ENCODE measurements around the gene NUCKS1.

The NUCKS1 gene

DNA sequence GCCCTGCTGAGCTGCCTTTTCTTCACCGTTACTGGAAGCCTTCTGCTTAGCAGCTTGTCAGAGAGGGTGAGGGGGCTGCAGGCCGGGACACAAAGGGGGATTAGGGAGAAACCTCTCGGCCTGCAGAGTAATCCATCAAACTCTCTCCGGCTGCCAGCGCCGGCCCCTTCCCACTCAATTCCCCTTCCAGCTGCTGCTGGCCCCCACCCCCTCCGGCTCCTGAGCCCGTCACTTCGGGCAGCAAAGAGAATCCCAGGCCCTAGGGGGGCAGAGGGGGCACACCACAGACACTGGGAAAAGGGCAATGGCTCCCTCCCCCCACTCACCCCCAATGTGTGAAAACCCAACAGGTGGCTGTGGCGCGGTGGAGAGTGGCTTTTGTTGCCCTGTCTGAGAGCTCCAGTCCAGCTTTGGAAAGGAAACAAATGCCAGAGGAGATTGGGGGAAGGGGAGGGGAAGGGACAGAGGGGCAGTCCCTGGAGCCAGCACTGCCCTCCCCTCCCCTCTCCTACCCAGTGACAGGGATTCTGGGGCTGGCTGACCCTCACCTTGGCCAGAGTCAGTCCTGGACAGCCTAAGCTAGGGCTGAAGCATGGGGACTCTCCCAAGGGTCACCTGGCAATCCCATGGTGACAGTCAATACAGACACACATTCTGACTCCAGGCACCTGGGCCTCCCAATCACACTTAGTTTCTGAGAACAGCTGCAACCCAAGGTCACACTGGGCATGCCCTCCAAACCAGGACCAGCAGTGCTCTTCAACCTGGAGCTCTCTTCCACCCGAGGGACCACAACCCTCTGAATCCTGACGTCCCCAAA lies 79.2 kb downstream of the NUCKS1 start:
- FAIRE-seq, result no peak
- no peak for DNase-seq (ENCODE audit: low spot score)

DNA sequence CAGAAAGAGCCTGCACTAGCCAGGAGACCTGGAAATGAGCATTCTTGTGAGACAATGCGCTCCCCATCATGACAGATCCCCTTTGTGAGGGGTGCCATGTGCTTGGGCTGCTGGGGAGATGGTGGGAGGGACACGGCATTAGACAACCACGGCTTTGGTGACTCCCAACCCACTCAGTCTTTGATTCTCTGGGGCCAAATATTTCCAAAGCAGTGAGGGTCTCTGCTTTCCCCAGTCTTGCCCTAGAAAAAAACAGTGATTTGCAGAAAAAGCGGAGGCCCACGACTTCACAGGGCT lies 79.9 kb downstream of the NUCKS1 start:
- DNase-seq (ENCODE audit: low spot score), result no peak
- no peak for FAIRE-seq

DNA sequence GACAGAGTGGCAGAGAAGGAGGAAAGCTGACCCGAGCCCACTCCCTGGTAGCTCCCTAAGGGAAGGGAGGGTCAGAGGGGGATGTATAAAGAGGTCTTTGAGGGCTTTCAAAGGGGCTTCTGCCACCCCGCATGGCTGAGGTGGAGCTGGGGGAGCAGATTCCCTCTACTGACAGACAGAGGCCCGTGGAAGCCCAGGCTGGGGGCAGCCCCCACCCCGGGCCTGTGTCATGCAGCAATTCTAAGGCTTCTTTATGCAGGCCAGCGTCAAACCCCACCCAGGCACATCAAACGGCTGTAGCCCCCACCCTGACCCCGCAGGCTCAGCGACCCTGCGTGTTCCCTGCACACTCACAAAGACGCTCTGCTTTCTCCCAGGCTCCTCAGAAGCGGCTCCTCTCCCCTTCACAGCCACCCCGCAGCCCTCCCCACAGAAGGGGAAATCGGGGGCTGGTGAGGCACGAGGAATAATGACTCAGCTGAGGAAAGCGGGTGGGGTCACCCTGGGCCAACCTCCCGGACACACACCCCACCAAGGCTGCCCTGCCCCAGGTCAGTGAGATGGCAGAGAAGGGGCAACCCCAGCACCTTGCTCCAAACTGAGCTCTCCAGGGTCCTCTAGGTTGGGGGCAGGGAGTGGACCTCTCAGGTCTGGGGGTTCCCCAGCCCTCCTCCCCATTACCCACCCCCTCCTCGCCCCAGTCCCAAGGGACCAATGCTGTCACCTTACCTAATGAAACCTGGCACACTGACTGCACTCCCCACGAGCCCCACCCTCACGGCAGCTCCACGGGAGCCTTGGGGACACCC lies 80.4 kb downstream of the NUCKS1 start:
- no peak for FAIRE-seq
- no peak for DNase-seq (ENCODE audit: low spot score)

DNA sequence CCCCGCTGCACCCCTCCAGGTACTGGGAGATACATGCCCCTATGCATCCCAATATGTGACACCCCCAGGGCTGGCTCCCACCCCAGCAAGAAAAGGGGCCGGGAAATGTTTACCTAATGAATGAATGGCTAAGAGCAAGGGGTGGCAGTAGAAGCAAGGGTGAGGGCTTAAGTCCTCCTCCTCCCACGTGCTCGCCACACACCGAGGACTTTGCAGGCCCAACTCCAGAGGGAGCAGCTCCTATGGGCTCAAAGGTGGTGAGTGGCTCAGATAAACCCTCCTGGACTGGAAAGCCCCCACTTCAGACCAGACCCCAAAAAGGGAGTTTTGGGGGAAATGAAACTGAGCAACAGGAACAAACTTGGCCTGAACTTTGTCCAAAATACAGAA lies 81.0 kb downstream of the NUCKS1 start:
- FAIRE-seq (no peak), DNase-seq (ENCODE audit: low spot score) (no peak)

DNA sequence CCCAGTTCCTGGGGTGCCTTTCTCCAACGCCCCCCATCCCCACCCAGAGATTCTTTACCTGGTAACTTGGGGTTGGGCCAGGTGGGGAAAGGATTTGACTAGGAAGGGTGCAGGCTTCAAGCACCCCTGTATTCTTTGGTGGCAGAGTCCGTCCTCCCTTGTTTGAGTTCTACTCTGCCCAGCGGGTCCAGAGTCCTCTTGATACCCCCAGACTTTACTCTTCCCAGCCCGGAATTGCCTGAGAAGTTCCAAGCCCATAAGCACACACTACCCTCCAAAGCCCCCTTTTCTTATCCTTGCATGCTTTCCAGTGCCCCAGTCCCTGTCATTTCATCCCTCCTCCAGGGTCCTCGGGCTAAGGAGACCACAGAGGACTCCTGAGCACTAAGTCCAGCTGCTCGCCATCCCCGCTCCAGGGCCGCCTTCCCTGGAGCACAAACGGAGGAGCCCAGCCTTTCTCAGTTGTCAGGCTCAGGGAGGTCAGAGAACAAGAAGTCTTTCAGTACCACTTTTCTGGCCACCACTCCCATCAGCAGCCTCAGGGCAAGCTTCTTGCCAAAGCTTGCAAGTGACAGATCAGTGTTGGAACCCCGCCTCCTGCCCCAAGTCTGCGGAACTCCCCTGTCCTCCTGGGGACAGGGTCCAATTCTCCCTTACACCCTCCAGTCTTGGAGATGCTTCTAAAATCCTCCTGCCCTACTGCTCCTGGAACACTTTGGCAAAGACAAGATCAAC lies 81.9 kb downstream of the NUCKS1 start:
- no peak for FAIRE-seq
- DNase-seq (ENCODE audit: low spot score), result no peak

DNA sequence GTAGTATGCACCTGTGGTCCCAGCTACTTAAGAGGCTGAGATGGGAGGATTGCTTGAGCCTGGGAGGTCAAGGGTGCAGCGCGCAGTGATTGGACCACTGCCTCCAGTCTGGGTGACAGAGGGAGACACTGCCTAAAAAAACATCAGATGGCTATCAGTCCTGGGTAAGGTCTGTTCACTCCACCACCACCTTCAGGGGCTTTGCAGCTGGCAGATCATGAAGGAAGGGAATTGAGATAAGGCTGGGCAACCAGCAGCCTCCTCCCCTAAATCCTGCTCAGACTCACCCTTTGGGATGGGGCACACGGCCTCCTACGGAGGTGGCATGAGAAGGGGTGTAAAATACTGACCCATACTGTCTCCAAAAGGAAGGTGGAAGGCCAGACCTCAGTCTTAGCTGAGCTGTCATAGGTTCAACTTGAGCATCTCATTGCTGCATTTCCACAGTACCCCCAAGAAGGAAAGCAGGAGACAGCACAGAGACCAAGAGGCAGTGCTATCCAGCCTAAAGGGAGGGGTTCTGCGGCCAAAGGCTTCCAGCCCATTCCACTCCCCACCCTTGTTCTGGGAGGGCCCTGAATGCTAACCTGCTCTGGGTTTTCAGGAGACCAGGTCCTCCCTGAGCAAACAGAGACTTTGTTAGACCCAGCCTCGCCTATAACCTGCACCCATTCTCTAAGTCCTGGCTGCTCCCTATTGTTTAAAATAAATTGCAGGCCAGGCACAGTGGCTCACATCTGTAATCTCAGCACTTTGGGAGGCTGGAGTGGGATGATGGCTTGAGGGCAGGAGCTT lies 83.4 kb downstream of the NUCKS1 start:
- DNase-seq (ENCODE audit: low spot score) (no peak), FAIRE-seq (no peak)

DNA sequence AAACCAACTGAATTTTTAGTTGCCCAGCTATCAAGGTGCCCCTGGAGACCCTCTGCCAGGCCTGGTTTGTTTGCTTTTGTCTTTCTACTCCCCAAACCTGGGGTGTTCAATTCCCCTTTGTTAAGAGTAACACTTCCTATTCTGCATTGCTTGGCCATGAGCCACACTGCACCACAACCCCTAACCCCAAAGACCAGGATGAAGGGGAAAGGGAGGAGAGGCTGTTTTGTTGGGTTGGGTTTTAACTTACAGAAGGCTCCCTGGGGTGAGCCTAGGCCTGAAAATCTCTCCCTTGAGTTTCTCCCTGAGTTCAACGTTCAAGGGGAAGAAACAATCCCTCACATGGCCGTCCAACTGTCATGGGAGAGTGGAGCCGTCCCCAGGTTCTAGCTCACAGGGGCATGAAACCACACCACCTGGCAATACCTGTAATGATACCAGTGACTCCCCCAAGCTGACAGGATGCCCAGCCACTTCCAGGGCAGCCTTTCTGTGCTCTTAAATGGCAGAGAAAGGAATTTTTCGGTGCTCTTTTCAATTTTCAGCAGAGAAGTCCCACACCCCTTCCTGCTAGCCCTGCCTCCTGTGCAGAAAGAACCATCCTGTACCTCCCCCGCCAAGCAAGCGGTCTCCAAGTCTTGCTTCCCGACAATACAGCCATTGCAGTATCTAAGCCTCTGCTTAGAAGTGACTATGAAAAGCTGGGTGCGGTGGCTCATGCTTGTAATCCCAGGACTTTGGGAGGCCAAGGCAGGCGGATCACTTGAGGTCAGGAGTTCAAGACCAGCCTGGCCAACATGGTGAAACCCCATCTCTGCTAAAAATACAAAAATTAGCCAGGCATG lies 84.6 kb downstream of the NUCKS1 start:
- FAIRE-seq, result no peak
- DNase-seq (ENCODE audit: low spot score), result no peak

DNA sequence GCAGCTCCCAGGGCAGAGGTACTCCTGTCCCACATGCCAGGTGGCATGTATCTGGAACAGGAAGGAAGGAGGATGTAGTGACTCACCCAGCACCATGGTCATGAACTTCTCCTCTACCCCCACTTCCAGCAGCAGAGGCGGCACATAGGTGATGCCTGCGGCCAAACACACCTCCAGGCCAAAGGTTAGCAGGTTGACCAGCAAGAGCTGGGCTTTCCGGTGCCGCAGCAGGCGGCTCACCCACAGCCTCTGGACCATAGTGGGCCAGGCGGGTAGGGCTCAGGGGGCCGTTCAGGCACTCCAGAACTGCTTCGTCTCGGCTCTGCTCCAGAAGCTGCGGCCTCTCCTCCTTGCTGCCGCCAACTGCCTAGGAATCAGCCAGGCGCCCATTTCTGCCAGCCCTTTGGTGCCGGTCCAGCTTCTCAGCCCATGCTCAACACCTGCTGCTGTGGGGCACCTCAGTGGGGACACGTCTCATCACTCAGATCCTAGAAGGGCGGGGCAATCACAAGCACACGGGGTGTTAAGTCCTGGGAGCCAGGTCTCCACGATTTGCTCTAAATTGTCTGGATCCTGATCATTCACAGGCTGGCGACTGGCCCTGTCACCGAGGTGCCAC lies 85.5 kb downstream of the NUCKS1 start:
- FAIRE-seq (no peak), DNase-seq (ENCODE audit: low spot score) (peak; percentile 17)

DNA sequence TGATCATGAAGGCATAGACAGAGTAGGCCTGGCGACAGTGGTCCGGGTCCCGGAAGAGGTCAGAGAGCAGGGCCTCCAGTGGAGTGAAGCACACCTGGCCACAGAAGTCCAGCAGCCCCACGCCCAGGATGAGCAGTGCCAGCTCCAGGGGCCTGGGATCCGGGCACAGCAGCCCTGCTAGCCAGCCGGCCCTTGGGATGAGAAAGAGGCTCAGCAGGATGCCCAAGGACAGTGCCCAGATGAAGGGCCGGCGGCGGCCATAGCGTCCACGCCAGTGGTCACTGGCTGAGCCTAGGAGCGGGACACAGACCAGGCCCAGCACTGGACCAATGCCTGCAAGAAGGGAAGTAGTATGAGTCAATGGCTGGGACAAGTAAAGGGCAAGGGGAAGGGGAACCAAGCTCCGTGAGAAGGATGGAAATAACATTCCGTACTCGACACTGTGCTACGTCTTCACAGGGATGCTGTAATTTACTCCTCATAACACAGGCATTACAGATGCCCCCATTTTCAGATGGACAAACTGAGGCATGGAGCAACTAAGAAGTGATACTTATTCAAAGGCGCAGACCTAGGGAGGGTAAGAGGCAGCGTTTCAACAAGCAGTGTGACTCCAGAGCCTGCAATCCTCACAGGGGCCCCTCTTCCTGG lies 86.6 kb downstream of the NUCKS1 start:
- no peak for FAIRE-seq

More for the DNA sequence above, 86.6 kb downstream of the NUCKS1 start:
- no peak for DNase-seq (ENCODE audit: low spot score)

Measured in RCC 7860 (cell line).